ENCODE data around the gene ATRIP.

DNA sequence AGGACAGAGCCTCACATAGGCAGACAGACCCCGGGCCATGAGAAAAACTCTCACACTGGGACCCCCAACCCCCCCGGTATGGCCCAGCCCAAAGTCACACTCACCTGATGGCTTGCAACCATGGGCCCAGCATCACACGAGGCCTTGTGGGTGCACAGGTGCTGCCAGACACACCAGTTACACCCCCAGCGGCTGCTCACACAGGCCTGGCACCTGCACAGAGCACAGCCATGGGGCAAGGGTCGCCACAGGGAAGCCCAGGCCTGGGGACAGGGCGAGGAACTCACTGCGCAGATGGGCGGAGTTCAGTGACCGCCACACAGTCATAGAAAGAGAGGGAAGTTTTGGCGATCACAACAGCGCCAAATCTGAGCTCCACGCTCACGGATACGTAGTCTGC is 26.0 kb upstream of the ATRIP start:
- TF ChIP-seq CTCF (IDR thresholded peaks at IDR 0.05) (no peak), EHMT2 (IDR thresholded peaks at IDR 0.05; ENCODE audit: low read depth) (no peak), POLR2A (IDR thresholded peaks at IDR 0.05; ENCODE audit: low read length) (no peak), CEBPB (IDR thresholded peaks at IDR 0.05) (no peak), GATA3 (IDR thresholded peaks at IDR 0.05; ENCODE audit: borderline replicate concordance) (no peak), JUN (IDR thresholded peaks at IDR 0.05) (no peak), PBX3 (IDR thresholded peaks at IDR 0.05) (no peak), USF2 (IDR thresholded peaks at IDR 0.05) (no peak), RCOR1 (IDR thresholded peaks at IDR 0.05; ENCODE audit: low read depth, low read length) (no peak)
- TF ChIP-seq, protein P1, sequence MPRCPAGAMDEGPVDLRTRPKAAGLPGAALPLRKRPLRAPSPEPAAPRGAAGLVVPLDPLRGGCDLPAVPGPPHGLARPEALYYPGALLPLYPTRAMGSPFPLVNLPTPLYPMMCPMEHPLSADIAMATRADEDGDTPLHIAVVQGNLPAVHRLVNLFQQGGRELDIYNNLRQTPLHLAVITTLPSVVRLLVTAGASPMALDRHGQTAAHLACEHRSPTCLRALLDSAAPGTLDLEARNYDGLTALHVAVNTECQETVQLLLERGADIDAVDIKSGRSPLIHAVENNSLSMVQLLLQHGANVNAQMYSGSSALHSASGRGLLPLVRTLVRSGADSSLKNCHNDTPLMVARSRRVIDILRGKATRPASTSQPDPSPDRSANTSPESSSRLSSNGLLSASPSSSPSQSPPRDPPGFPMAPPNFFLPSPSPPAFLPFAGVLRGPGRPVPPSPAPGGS (IDR thresholded peaks at IDR 0.05): no peak

Data from A549 (cell line).